ENCODE results near the gene JAK1. TPM values are rescaled to one million over a fixed set of nuclear protein-coding genes. Genes with fewer than 3 reads are reported as not detected.

JAK1 gene
- total and polyA plus RNA-seq, 2 donors (not counting 3 experiments of a cell fraction or from before 2014, with no cell fraction given), result 68.8 to 177 TPM

GRCh38 chr1:64986903-64987871 lies 20.8 kb upstream of the JAK1 start:
- dilution Hi-C loops (cut with MboI; ENCODE audit: extremely low pct_ligation_motif_present, low sequenced_read_pairs), result no loop called here
- Histone ChIP-seq H3K4me2 (ENCODE audit: insufficient read depth, low read length) (no peak overlapping the region), H3K9me3 (replicated peaks; ENCODE audit: control insufficient read depth, insufficient read depth, low read length) (no peaks in the 10 kb centered on the region), H3K27me3 (ENCODE audit: control insufficient read depth in 2 of 2, insufficient read depth in 2 of 2, low read length in 2 of 2) (no peaks in the 10 kb centered on the region), H3K9me1 (replicated peaks; ENCODE audit: control insufficient read depth, extremely low read depth, insufficient read depth, low read length) (no peaks in the 10 kb centered on the region), H3K4me1 (ENCODE audit: control insufficient read depth, extremely low read depth, insufficient read depth, low read length) (no peaks in the 10 kb centered on the region), H2AFZ (ENCODE audit: low read depth, low read length) (no peak overlapping the region), H3K79me2 (ENCODE audit: control insufficient read depth, insufficient read depth, low read length) (no peaks in the 10 kb centered on the region), H4K20me1 (replicated peaks; ENCODE audit: control insufficient read depth, extremely low read depth, insufficient read depth, low read length) (no peaks in the 10 kb centered on the region), H3K27ac (ENCODE audit: insufficient read depth, low read depth, low read length) (no peak overlapping the region), H3K4me3 (replicated peaks in 1 of 3; ENCODE audit: insufficient read depth in 1 of 3, low read depth in 1 of 3, low read length in 3 of 3) (no peak overlapping the region), H3K9ac (replicated peaks; ENCODE audit: extremely low read depth, insufficient read depth, low read length) (no peak overlapping the region), H3K36me3 (ENCODE audit: control insufficient read depth in 2 of 2, extremely low read depth in 1 of 2, insufficient read depth in 2 of 2, low read length in 2 of 2) (peaks cover 0 to 3% of the 10 kb centered on the region in 2 experiments)
- ChIA-PET CTCF (no interaction called here), POLR2A (interaction anchor here (0.6 kb wide), 1 partner anchor 81 kb away, joined by 3 read pairs; no protein-coding TSS in a partner anchor)
- DNase-seq (ENCODE audit: low read depth, low spot score) (no peak), FAIRE-seq (no peak)
- intact Hi-C loops (cut with micrococcal nuclease), result no loop called here
- no TSS peak for BruUV-seq (replicated peaks)
- TF ChIP-seq POLR2A (IDR thresholded peaks at IDR 0.05; ENCODE audit: low read depth, low read length) (no peak), JUN (IDR thresholded peaks at IDR 0.05; ENCODE audit: borderline replicate concordance, insufficient read depth, insufficient read length, low read depth) (no peak), CTCF (IDR thresholded peaks at IDR 0.05; ENCODE audit: extremely low read depth in 1 of 2, insufficient read depth in 1 of 2, low read depth in 1 of 2, low read length in 2 of 2) (no peak), EZH2 (IDR thresholded peaks at IDR 0.05; ENCODE audit: borderline replicate concordance, low read depth, low read length, severe bottlenecking) (no peak), MYC (IDR thresholded peaks at IDR 0.05; ENCODE audit: low read depth, low read length) (no peak), FOS (IDR thresholded peaks at IDR 0.05; ENCODE audit: borderline replicate concordance, insufficient read depth, low read length) (no peak), POLR2AphosphoS5 (IDR thresholded peaks at IDR 0.05; ENCODE audit: insufficient read depth, low read depth, low read length) (no peak)

Data from endothelial cell of umbilical vein (primary cell).